ENCODE data around the gene FOXN3.

FOXN3 gene

GRCh38 chr14:89359477-89360222 lies 57.4 kb downstream of the FOXN3 start:
- DNase-seq (ENCODE audit: low spot score), result no peak

- no peak for DNase-seq (ENCODE audit: low spot score)
These were observed 59.3 kb downstream of the FOXN3 start for GRCh38 chr14:89357655-89358297.

DNA sequence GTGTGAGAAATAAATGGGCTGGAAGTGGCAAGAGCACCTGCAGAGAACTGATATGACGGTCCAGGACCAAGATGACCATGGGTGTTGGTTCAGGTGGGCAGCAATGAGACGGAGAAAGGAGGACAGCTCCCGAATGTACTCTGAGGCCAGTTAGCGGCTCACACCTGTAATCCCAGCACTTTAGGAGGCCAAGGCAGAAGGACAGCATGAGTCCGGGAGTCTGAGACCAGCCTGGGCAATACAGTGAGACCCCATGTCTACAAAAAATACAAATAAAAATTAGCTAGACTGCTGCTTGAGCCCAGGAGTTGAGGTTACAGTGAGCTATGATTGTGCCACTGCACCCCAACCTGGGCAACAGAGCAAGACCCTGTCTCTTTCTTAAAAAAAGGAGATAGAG lies 60.1 kb downstream of the FOXN3 start:
- DNase-seq (ENCODE audit: low spot score), result no peak

GRCh38 chr14:89356496-89356895 lies 60.5 kb downstream of the FOXN3 start:
- DNase-seq (ENCODE audit: low spot score), result no peak

GRCh38 chr14:89353766-89354113 lies 63.3 kb downstream of the FOXN3 start:
- no peak for DNase-seq (ENCODE audit: low spot score)

DNA sequence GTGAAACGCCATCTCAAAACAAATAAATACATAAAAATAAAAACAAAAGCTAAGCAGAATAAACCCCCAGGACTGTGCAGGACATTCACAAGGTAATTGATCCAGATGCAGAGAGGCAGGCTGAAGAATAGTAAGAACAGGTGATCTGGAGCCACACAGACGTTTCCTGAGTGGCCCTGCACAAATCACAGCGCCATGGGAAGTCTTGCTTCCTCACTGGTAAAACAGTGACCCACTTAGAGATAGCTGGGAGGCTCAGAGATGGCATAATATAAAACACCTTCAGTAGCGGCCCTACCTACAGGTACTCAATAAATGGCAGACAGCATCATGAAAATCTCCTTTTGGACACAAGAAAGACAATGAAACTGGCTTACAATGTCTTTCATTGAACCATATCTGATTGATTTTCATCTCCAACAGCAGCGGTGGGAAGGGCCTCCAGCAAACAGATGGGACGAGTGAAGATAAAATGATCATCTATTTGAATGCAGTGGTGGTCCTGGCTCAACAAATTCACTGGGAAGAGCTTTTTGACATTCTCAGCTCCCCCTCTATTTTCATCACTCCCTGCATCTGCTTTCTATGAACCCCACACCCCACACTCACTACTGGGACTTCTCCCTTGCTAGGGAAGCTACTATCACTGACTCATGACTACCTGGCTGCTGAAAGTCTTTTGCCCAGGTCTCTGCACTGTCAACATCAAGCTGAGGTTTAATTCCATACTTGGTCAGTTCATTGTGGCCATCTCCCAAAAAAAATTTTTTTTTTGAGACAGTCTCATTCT lies 63.9 kb downstream of the FOXN3 start:
- DNase-seq (ENCODE audit: low spot score), result no peak

DNA sequence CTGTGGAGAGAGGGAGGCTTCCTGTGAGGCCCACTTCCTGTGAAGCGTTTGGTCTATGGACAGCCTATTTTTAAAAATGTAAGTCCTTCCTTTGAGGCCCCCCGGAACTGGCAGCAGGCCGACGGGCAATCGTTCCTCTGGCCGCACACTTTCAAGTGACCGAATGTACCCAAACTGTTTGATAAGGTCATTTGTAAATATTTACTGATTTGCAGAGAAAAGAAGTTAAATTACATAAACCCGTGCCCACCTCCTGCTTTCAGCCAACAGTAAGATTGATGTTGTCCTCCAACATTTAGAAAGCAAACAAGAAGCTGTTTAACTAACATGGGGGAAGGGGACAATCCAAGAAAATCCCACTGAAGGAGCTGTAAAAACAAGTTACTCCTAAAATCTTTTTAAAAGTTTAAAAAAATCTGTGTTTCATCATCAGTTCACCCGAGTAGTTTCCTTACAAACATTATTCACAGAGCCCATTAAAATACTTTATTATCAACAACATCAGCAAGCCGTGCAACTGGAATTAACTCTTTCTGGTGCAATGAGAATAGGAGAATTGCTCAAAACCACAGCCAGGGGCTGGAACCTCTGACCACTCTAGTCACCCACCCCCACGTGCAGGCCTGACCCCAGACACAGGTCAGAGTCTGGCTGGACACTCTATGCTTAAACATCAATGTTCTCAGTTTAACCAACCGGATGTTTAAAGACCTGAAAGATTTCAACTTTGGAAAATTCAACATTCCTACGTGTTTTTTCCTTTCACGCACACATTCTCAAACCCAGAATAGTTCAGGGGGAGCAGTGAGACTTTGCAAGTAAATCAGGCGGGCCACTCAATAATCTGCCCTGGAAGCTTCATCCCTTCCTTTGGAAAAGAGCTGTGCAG lies 65.3 kb downstream of the FOXN3 start:
- peak; percentile 12 for DNase-seq (ENCODE audit: low spot score)

GRCh38 chr14:89351221-89351515 lies 65.9 kb downstream of the FOXN3 start:
- DNase-seq (ENCODE audit: low spot score), result no peak

- DNase-seq (ENCODE audit: low spot score), result no peak
These were observed 66.9 kb downstream of the FOXN3 start for GRCh38 chr14:89350152-89350551.

GRCh38 chr14:89349171-89350008 lies 67.6 kb downstream of the FOXN3 start:
- no peak for DNase-seq (ENCODE audit: low spot score)

GRCh38 chr14:89348722-89349121 lies 68.3 kb downstream of the FOXN3 start:
- DNase-seq (ENCODE audit: low spot score), result no peak

- DNase-seq (ENCODE audit: low spot score), result no peak
These were observed 69.1 kb downstream of the FOXN3 start for GRCh38 chr14:89347885-89348284.

DNA sequence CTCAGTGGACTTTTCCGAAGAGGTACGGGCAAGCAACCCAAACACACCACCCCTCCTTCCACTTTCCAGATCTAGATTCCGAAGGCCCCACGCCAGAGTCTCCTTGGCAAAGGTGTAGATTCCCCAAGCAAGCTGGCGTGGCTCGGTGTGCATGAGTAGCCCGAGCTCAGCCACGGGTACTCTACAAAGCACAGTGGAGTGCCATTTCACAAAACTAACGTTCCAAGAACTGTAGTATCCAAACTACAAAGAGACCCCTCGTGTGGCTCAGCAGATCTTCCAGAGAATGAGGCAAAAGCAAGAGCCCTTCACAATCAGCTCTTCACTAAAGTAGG lies 72.1 kb downstream of the FOXN3 start:
- no peak for DNase-seq (ENCODE audit: low spot score)

DNA sequence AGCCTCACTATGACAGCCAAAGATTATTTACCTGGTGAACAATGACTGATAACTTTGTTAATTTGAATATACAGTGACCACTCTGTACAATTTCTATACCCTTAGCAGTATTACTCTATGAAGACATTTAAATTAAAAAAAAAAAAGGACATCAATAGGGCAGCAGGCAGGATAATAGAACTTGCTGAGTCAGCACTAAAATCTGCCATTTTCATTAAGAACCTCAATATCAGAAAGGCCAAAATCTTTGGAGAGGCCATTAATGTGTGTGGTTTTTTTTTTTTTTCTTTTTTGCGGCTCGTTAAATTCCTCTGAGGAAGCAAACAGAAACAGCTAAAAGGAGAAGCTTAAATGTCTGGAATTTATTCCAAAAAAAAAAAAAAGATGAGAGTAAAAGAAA lies 73.7 kb downstream of the FOXN3 start:
- no peak for DNase-seq (ENCODE audit: low spot score)

GRCh38 chr14:89342049-89342448 lies 75.0 kb downstream of the FOXN3 start:
- no peak for DNase-seq (ENCODE audit: low spot score)

DNA sequence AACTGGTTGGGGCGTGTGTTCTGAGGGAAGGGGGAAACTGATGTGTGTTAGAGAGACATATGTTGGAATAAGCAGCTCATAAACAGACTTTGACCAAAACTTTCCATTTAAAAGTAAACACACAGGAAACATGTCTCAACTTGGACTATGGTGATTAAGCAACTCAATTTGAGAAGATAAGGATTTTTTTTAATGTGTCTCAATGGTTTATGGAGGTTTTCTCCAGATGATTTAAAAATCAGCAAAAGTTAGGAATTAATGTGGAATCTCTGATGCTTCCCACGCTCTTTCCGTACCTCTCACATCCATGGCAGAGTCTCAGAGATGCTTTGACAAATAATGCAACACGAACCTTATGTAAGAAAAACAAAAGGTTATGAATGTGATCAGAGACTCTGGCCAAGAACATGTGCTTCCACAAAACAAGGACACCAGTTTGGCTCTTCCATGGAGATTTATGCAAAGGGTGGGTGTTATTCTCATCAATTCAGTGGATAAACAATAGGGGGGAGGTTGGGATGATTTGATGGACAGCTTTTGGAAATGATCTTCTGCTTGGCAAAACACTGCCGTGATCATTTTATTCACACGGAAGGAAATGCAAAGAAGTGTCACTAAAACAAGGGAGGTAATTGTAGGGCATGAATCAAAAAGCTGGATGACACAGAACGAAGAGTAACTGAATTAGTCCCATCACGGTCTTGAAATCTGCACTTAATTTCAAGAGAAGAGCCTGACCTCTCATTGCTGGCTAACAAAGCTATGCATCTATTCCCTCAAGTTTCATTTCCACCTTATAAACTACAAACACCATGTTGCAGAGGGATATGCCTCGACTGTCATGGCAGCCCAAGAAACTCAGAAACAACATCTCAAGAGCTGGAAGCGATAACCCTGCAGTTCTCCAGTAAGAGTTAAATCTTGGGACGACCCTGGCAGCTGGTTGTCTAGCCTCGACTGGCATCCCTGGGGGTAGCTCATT lies 76.5 kb downstream of the FOXN3 start:
- no peak for DNase-seq (ENCODE audit: low spot score)

- no peak for DNase-seq (ENCODE audit: low spot score)
These were observed 77.5 kb downstream of the FOXN3 start for GRCh38 chr14:89339579-89339978.

DNA sequence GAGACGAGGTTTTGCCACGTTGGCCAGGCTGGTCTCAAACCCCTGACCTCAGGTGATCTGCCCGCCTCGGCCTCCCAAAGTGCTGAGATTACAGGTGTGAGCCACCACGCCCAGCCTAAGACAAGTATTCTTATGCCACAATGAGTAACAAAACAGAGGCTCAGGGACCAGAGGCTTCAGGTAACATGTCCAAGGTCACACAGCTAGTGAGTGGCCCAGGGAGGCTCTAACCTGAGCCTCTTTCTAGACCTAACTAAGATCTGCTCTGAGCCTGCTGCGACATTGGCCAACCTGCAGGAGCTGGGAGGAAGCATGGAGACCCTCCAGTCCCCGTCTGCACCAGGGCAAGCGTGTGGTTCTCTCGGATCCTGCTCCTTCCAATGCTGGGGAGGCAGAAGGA lies 77.9 kb downstream of the FOXN3 start:
- DNase-seq (ENCODE audit: low spot score), result no peak

DNA sequence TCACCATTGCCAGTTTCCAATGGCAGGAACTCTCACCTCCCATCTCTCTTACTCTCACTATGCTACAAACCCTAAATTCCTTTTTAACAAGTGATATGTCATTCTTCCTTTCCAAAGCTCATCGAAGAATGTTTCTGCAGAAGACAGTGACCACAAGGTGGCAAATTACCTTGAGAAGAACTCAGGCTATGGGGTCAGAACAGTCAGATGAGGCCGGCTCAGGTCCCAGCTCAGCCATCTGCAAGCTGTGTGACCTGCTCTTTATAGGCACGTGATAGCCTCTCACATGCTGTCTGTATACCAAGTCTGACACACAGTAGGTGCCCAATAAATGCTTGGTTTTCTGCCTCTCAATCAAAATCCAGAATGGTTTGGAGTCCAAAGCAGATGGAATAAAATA lies 80.7 kb downstream of the FOXN3 start:
- no peak for DNase-seq (ENCODE audit: low spot score)

- no peak for DNase-seq (ENCODE audit: low spot score)
These were observed 85.0 kb downstream of the FOXN3 start for GRCh38 chr14:89332031-89332430.

Data from CD4-positive, alpha-beta T cell treated with Interleukin-6 at 100 ng/mL for 8 hours (primary cell).